PFSK-1 (cell line): ENCODE measurements around the gene ZFAND3.

Source experiments
- FOXP2 ChIP-seq: optimal IDR thresholded peaks from 2 replicates; pipeline ENCODE3; 2011; ENCODE audit warnings: borderline replicate concordance, control low read depth, inconsistent platforms; ENCODE audit not compliant: insufficient read depth; ENCODE audit errors: extremely low read length, extremely low read depth
- POLR2AphosphoS5 ChIP-seq: IDR thresholded peaks from 2 replicates; pipeline ENCODE4 v1.6.1; 2012; ENCODE audit warnings: low read depth, mild to moderate bottlenecking, control low read depth, low read length, moderate library complexity
- SIN3A ChIP-seq: IDR thresholded peaks from 2 replicates; pipeline ENCODE4 v1.6.1; 2012; ENCODE audit warnings: mild to moderate bottlenecking, low read length, moderate library complexity, borderline replicate concordance; ENCODE audit not compliant: insufficient read depth
- TAF1 ChIP-seq: IDR thresholded peaks from 2 replicates; pipeline ENCODE4 v1.6.1; 2012; ENCODE audit warnings: low read length, control low read depth, borderline replicate concordance; ENCODE audit not compliant: insufficient read depth
- TF ChIP-seq, protein P1 (sequence below), 2 experiments: IDR thresholded peaks; 2 replicates each; pipeline versions ENCODE4 v1.6.1 to v1.8.0; 2011 to 2012; ENCODE audit warnings: low read depth in 2 of 2, low read length in 2 of 2, control low read depth in 1 of 2, inconsistent platforms in 1 of 2, mild to moderate bottlenecking in 1 of 2, moderate library complexity in 1 of 2; ENCODE audit not compliant: insufficient read depth in 1 of 2

DNA sequence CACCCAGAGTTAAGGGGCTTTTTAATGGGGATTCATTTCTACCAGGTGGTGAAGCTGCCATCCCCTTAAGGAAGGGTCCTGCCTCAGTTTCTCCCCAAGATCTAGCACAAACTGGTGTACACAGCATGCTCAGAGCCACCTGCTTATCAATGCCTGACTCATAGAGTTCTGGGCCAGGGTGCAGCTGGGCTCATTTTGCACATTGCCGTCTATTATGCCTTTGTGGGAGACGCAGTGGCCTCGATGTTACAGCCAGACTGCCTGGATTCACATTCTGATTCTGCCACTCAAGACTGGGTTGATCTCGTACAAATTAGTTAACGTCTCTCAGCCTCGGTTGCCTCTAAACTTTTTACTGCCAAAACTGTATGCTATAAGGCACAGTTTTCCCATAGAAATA lies 365.7 kb downstream of the ZFAND3 start:
- TF ChIP-seq, protein P1, sequence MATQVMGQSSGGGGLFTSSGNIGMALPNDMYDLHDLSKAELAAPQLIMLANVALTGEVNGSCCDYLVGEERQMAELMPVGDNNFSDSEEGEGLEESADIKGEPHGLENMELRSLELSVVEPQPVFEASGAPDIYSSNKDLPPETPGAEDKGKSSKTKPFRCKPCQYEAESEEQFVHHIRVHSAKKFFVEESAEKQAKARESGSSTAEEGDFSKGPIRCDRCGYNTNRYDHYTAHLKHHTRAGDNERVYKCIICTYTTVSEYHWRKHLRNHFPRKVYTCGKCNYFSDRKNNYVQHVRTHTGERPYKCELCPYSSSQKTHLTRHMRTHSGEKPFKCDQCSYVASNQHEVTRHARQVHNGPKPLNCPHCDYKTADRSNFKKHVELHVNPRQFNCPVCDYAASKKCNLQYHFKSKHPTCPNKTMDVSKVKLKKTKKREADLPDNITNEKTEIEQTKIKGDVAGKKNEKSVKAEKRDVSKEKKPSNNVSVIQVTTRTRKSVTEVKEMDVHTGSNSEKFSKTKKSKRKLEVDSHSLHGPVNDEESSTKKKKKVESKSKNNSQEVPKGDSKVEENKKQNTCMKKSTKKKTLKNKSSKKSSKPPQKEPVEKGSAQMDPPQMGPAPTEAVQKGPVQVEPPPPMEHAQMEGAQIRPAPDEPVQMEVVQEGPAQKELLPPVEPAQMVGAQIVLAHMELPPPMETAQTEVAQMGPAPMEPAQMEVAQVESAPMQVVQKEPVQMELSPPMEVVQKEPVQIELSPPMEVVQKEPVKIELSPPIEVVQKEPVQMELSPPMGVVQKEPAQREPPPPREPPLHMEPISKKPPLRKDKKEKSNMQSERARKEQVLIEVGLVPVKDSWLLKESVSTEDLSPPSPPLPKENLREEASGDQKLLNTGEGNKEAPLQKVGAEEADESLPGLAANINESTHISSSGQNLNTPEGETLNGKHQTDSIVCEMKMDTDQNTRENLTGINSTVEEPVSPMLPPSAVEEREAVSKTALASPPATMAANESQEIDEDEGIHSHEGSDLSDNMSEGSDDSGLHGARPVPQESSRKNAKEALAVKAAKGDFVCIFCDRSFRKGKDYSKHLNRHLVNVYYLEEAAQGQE (IDR thresholded peaks at IDR 0.05; ENCODE audit: insufficient read depth in 1 of 2, low read depth in 2 of 2, low read length in 2 of 2) = no peak
- TF ChIP-seq SIN3A (no peak), POLR2AphosphoS5 (no peak), TAF1 (no peak), FOXP2 (no peak)
